Measurements from ENCODE around the gene INSR.

GRCh38 chr19:7182489-7182888, 111.7 kb downstream of the INSR start:
- TF ChIP-seq MAFK (IDR thresholded peaks at IDR 0.05; ENCODE audit: partially characterized antibody) (no peak), CTCF (IDR thresholded peaks at IDR 0.05) (no peak), POLR2A (IDR thresholded peaks at IDR 0.05; ENCODE audit: low read length) (no peak), KDM5A (IDR thresholded peaks at IDR 0.05) (no peak), RCOR1 (IDR thresholded peaks at IDR 0.05; ENCODE audit: low read depth, low read length) (no peak), REST (IDR thresholded peaks at IDR 0.05) (no peak), BCL3 (IDR thresholded peaks at IDR 0.05) (no peak), GATA3 (IDR thresholded peaks at IDR 0.05; ENCODE audit: borderline replicate concordance) (no peak), CHD2 (IDR thresholded peaks at IDR 0.05; ENCODE audit: low read length, partially characterized antibody) (no peak), EP300 (IDR thresholded peaks at IDR 0.05) (no peak), EHMT2 (IDR thresholded peaks at IDR 0.05; ENCODE audit: low read depth) (no peak), JUN (IDR thresholded peaks at IDR 0.05) (no peak)

Data from A549 (cell line).